ENCODE data around the gene ANHX.
"Not testable (repeated sequence)": the region's sequence is repeated elsewhere in the genome, so short reads cannot be mapped to it uniquely, and the experiment has no call there.

ANHX gene

GRCh38 chr12:133235401-133236112, at the start of gene ANHX:
ANHX (minus strand) TSS chr12:133235877; CDS start chr12:133234356, 1,521 bp downstream.
- DNase-seq, result no peak

GRCh38 chr12:133264668-133265067, 29.0 kb upstream of the ANHX start:
- not testable (repeated sequence) for DNase-seq

GRCh38 chr12:133264173-133264572, 28.5 kb upstream of the ANHX start:
- no peak for DNase-seq

GRCh38 chr12:133256321-133256720, 20.6 kb upstream of the ANHX start:
- no peak for DNase-seq

GRCh38 chr12:133255833-133256232, 20.2 kb upstream of the ANHX start:
- not testable (repeated sequence) for DNase-seq

GRCh38 chr12:133251732-133252131, 16.1 kb upstream of the ANHX start:
- DNase-seq, result no peak

GRCh38 chr12:133236556-133236955, 879 bp upstream of the ANHX start:
- no peak for DNase-seq

GRCh38 chr12:133236144-133236543, 467 bp upstream of the ANHX start:
- DNase-seq, result no peak

- DNase-seq, result no peak
Observed at GRCh38 chr12:133234971-133235370, 706 bp downstream of the ANHX start.

- no peak for DNase-seq
Observed at GRCh38 chr12:133233993-133234564, 1.6 kb downstream of the ANHX start.

GRCh38 chr12:133233006-133233405, 2.7 kb downstream of the ANHX start:
- DNase-seq, result no peak

GRCh38 chr12:133231001-133231400, 4.7 kb downstream of the ANHX start:
- no peak for DNase-seq

GRCh38 chr12:133227281-133227852, 8.3 kb downstream of the ANHX start:
- no peak for DNase-seq

GRCh38 chr12:133226690-133227089, 9.0 kb downstream of the ANHX start:
- DNase-seq, result no peak

GRCh38 chr12:133225527-133225926, 10.2 kb downstream of the ANHX start:
- DNase-seq, result no peak

GRCh38 chr12:133222211-133222610, 13.5 kb downstream of the ANHX start:
- no peak for DNase-seq

- no peak for DNase-seq
Observed at GRCh38 chr12:133221241-133221640, 14.4 kb downstream of the ANHX start.

- no peak for DNase-seq
Observed at GRCh38 chr12:133220521-133220920, 15.2 kb downstream of the ANHX start.

- no peak for DNase-seq
Observed at GRCh38 chr12:133217219-133217618, 18.5 kb downstream of the ANHX start.

GRCh38 chr12:133215724-133216123, 20.0 kb downstream of the ANHX start:
- no peak for DNase-seq

- no peak for DNase-seq
Observed at GRCh38 chr12:133206390-133206789, 29.3 kb downstream of the ANHX start.

- DNase-seq, result peak; percentile 3
Observed at GRCh38 chr12:133204264-133204603, 31.4 kb downstream of the ANHX start.

- DNase-seq, result peak; percentile 24
Observed at GRCh38 chr12:133203344-133204263, 32.1 kb downstream of the ANHX start.
